Left forelimb (tissue), 1 donor: ENCODE results near the gene RIPK1.
A peak's percentile ranks its signal among the peaks of the same experiment; 100 is the strongest.
"Not testable (repeated sequence)": the region's sequence is repeated elsewhere in the genome, so short reads cannot be mapped to it uniquely, and the experiment has no call there.

ENCODE experiments used
- DNase-seq: peaks from one replicate; pipeline ENCODE4 v3.0.0-alpha.2; 2018; ENCODE audit warnings: low spot score

RIPK1 gene

DNA sequence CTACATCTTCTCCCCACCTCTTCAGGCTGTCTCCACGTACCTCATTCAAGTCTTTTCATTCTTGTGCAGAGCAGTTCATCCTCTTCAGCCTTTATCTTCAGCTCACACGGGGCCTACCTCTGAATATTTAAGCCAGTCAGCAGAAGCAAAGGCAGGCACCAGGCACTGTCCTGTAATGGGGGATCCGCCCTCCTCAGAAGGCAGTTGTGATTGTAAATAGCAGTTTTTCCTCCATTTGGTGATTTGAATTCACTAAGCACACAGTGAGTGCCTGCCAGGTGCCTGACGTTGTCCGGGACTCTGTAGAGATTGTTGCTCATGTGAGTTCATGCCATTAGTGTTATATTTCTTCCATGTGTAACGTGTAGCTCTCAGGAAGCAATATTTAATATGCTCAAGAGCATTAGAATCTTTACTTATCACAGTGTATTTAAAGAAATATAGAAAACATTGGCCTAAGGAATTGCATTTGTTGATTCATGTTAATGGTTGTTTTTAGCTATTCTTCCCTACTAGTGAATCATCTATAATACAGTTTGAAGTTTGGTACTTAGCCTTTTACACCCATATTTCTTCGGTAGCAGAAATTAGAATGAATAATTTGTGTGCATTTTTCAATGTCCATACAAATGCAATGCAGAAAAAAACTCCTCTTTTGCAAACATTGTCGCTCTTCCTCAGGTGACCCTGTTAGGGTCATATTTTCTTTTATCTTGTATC lies 68.2 kb downstream of the RIPK1 start:
- DNase-seq: no peak

DNA sequence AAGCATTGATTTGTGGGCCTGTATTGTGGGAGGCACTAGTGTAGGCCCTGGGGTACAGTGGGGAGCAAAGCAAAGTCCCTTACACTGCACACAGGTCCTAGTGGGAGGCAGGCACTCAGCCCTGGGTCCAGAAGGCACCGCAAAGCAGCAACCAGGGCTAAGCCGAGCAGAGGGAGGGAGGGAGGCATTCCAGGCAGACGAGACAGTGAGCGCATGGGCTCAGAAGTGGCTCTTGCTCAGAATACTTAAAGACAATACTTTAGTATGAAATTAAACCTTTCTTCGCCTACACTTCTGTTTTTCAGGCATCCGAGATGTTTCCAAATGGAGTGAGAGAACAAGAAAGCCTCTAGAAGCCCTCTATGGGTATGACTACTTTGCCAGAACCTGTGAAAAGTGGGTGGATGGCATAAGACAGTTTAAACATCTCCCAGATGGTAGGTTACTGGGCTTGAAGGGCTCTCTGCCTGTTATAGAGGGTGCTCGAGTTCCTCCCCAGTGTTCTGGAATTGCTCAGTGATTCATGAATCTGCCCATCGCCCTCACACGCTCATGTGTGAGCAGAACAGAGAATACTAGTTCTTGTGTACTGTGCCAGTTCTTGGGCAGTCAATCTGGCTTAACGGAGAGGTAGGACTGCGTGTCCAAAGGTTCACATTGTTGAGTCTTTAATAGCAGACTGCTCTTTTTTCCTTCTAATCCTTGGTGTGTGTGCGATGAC lies 68.9 kb downstream of the RIPK1 start:
- no peak for DNase-seq

DNA sequence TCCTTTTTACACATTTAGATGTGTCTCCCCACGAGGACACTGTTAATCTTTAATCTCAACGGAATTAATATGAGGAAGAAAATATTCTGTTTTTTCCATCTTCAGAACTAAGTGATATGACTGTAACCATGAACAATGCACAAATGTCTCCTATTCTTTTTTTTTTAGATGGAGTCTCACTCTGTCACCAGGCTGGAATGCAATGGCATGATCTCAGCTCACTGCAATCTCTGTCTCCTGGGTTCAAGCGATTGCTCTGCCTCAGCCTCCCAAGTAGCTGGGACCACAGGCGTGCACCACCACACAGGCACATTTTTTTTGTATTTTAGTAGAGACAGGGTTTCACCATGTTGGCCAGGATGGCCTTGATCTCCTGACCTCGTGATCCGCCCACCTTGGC lies 69.6 kb downstream of the RIPK1 start:
- DNase-seq: not testable (repeated sequence)

DNA sequence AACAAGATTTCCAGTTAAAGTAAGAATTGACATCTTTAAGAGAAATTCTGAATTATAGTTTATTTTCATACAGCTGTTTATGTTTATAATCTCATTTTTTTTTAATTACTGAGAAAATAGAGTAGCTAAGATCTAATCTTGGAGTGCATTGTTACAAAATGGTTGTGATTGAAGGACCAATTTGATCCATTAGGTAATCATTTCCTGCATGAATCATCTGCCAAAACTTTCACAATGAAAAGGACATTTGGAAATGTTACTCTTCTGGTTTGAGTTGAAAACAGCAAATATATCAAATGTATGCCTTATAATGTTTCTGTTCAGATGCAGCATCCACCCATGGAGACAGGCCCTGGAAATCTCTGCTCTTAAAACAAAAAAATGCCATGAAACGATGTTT lies 70.0 kb downstream of the RIPK1 start:
- no peak for DNase-seq

DNA sequence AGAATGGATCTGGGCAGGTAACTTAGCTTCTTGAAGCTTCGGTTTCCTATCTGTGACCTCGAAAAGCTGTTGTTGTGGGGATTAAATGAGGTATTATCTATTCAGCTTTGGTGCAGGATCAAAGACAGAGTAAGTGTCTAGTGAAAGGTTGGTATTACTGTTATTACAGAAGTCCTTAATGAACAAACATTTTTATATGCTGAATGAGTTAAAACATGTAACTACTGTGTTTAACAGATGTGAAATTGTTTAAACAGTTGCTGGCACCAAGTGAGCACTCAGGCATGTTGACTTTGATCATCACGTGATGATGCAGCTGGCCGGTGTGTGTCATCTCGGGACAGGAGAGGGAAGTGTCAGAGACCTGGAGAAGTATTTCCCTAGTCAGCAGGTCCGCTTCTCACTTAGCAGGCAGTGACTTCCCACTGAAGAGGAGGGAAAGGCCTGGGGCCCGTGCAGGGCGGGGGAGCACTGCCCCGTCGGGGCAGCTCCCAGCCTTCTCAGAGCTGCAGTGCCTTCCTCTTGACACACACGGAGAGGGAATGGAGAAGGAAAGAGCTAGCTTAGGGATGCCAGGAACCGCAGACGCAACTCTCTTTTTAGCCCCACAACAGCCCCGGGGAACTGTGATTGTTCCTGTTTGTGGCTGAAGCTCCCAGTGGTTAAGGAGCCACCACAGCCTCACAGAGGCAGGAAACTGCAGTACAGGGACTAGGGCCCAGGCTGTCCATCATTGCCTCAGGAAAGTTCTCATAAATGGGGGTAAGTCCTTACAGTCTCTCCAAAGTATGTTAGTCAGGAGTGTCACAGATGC lies 71.0 kb downstream of the RIPK1 start:
- DNase-seq: no peak

DNA sequence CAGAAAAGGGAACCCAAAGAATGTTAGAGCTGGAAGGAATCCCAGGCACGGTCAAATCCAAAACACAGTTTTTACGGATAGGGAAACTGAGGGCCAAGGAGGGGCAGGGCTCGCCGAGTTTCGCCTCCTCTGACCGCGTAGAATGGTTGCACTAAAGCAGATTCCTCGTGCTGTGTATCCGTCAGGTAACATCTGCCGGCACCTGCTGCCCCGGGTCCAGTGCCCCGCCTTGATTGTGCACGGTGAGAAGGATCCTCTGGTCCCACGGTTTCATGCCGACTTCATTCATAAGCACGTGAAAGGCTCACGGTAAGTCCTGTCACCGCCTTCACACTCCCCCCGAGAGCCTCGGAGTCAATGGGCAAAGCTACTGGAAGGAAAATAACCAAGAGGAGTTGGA lies 71.9 kb downstream of the RIPK1 start:
- DNase-seq: no peak

DNA sequence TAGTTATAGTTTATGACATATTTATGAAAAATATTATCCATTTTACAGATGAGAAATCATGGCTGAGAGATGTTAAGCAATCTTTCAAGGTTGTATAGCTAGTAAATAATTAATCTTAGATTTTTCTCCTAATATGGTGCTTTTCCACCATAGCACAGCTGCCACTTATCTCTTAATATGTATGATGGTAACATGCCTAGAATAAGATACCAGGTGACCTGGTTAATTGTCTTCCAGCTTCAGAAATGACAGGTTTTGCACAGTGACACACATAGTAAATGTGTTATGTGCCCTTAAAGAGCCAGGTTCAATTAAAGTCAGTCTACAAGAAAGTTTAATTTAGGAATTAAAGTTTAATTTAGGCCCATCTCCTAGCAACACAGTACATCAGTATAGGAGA lies 74.2 kb downstream of the RIPK1 start:
- no peak for DNase-seq

DNA sequence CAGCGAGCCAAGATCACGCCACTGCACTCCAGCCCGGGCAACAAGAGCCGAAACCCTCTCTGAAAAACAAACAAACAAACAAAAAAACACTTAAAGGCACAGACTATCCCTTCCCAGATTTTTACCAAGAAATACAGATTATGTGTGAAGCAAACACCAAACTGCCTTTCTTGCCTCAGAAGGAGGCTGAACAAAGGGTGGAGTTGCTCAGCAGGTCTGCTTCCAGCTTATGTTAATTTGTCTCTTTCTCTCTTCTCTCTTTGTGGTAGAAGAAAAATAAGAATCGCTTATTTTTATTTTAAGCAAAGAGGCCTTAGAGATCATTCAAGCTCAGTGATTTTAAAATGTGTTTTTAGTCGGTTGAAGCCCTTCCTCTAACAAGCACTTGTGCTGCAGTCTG lies 74.9 kb downstream of the RIPK1 start:
- no peak for DNase-seq

DNA sequence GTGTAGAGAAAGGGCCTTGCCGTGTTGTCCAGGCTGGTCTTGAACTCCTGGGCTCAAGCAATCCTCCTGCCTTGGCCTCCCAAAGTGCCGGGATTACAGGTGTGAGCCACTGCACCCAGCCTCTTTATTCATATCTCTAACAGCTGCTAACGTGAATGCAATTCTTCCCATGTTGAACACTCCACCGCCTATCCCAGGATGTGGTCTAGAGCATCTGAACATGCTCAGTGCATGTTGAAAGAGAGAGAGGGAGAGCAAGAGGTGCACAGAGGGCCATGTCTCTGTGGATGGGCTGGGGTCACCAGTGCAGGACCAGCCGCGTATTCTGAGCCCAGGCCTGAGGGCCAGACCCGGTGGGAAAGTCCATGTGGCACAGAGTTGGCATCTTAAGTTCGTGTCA lies 76.3 kb downstream of the RIPK1 start:
- no peak for DNase-seq

DNA sequence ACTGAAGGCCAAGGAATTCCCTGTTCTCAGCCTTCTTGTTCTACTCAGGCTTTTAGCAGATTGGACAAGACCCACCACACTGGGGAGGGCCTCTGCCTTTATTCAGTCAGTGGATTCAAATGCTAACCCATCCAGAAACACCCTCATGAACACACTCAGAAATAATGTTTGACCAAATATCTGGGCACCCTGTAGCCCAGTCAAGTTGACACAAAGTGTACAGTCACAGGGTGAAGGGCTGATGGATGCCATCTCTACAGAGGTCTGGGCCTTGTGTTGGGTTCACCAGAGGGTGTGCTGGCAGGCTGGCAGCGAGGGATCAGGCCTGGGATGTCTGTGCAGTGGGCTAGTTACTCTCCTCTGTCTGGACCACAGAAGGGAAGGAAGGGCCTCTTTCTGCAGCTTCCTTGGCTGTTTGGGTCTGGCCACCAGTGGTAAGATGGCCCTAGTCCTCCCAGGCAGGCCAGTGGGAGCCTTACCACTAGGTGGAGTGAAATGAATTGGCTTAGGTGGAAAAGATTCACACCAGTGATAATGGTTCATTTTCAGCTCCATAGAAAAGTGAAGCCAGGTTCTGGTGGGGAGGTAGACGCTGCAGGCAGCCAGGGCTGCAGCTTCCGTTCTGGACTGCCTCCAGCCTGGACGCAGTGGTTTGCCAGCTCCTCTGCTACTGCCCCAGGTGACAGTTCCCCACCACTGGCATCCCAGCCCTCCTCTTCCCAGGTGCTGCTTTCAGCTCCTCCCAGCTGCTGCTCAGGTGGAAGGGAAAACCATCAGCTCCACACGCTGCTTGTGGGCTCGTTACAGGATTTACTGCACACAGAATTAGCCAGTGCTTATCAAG lies 79.8 kb downstream of the RIPK1 start:
- no peak for DNase-seq

DNA sequence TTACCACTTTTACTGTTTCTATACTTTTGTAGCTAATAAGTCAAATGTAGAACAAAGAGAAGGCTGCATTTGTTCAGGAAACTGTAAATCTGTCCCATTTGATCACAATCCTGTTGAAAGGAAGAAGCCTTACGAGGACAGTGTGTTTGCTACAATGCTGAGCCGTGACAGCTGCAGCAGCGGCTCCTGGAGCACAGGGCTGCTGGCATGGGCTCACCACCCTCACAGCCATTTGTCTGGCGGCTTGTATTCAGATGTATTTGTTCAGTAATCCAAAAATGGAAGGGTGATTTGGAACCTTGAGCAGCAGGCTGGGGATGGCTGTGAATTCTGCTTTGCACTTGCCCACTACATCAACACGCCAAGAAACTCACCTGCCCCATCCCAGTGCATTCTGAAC lies 83.4 kb downstream of the RIPK1 start:
- no peak for DNase-seq

DNA sequence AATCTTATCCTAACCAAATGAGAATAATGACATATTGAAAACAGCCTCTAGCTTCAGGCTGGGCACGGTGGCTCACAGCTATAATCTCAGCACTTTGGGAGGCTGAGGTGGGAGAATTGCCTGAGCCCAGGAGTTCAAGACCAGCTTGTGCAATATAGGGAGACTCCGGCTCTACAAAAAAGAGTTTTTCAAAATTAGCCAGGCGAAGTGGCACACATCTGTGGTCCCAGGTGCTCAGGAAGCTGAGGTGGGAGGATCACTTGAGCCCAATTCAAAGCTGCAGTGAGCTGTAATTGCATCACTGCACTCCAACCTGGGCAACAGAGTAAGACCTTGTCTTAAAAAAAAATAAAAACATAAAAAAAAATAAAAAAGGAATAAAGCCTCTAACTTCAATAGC lies 84.4 kb downstream of the RIPK1 start:
- no peak for DNase-seq

DNA sequence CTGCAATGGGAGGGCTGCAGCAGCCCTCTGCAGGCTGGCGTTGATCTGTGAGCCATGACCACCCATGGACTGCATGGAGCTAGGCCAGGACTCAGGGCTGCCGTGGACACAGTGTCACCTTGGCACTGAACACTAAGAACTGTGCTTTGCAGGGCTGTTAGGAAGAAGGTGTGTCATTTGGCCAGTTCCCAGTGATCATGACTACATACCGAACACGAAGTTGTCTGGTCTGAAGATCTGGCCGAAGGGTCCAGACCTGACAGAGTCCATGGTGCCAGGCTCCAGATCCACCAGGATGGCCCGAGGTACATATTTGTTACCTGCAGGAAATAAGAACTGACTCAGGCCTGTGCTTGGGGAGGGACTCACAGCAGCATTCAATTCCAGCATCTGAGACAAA lies 87.1 kb downstream of the RIPK1 start:
- DNase-seq: not testable (repeated sequence)

DNA sequence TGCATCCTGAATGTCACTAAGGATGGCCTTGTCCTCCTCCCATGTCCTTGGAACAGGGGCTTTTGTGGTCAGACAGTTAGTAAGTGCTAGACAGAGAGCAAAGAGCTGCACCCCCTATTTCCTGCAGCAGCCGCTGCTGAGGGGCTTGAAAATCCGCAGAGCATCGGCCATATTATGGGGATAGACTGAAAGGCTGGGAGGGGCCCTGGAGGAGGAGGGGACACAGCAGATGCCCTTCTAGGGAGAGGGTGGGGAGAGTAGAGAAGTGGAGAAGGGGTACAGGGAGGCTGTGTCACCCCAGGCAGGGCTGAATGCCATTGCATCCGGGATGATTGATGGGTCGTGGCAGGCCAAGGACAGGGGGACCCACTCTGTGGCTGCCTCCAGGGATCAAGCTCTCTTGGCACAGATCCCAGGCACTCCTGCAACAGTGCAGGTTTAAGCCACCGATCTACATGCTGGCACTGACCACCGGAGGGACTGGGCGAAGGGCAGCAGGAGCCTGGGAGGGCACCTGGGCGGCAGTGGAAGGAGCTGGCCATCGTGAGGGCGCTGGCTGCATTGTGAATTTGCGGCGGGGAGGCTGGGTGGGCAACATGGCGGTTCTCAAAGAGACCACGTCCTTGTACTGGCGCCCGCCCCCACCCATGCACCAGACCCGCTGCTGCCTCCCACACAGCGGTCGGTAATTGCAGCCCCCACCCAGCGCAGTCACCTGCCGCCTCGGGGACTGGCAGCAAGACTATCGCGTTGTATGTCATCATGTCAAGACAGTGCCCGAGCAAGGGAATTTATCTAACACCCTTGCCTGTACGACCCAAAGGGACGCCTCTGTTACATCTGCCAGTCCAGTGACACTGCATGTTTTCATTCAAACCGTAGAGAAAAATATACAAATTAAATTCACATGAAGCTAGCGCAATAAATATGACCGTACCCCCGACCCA lies 88.2 kb downstream of the RIPK1 start:
- not testable (repeated sequence) for DNase-seq

DNA sequence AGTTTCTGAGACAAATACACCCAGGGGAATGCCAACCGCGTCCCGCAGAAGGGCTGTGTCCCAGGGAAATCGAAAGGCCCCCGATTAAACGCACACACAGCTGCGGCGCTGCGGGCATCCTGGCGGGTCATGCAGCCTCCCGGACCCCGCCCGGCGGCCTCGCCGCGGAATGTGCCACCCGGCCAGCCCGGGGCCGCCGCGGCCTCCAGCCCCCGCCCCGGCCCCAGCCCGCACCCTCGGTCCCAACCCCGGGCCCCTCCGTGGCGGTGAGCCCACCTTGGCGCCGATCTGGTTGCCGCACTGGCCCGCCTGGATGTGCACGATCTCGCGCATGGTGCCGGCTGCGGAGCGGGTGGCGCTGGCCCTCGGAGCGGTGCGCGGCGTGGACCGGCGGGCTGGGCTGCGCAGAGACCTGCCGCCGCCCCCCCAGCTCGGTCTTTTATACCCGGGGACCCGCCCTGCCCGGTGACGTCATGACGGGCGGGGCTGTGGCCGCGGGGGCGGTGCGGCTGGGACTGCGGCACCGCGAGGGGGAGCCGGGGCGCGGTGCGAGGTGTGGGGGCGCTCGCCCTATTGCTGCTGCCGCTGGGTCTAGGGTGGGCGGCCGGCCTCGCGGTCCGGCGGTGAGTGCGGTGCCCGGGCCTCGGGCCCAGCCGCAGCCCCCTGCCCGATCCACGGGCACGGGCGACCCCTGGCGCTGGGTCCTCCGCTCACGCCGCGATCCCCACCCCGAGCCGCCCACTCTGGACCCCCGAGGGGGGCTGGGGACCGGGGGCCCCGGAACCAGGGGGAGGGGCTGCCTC lies 89.0 kb downstream of the RIPK1 start, which contains the start of gene TUBB2A:
Gene TUBB2A, minus strand, starts transcription at position 414 of the 803 bp plus-strand sequence. Its CDS starts 81 bp downstream, at position 333.
- DNase-seq: peak; percentile 92

DNA sequence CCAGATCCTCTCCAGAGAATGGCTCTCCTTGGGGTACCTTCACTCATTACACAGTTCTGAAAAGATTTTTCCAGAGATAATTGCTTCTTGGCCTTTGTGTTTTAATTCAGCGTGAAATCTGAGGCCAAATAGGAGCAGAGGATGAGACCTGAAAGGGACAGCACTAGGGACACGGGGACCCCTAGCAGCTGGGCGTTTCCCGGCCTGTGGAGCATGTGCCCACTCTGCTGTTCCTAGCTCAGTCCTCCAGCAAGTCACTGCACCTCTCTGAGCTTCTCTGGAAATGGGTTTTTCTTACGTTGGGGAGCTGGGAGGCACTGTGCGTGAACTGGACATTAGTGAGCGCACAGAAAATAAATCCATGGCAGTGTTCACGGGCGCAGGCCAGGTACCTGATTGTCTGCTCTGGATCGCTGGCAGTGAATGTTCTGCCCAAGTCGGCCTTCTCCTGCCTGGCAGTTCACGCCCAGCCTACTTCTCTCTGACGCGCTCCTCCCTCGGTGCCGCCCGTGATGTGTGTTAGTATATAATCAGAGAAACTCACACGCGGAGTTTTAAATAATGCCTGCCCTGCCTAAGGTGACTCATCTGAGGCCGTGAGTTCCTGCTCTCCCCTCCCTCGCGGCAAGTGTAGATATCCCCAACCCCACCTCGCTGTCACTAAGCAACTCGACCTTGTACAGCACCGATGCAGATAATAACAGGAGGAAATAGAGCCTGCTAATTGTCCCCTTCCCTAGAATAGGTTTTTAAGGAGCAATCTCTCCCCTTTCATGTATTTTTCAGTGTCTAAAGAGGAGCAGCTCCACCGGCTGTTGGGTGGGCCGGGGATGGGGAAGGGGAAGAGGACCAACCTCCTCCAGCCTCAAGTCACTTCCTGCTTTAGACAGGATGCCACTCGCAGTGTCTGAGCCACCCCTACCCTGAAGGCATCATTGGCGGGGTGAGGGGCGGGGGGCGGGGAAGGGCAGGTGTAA lies 91.8 kb downstream of the RIPK1 start:
- no peak for DNase-seq

DNA sequence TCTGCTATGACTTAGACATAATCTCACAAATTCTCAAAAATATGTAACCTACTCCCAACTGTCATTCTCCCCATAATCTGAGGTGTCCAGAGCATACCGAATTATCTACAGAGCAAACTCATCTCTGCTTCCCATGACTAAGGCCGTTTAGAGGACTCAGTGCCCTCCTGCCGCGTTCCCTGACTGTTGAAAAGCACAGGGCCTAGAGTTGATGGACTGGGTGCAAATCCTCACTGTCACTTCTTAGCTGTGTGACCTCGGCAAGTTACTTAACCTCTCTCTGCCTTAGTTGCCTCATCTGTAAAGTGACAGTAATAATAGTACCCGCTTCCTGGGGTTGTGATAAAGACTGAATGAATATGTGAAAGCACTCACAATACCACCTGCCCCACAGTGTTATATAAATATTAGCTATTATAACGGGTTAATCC lies 93.8 kb downstream of the RIPK1 start:
- no peak for DNase-seq

DNA sequence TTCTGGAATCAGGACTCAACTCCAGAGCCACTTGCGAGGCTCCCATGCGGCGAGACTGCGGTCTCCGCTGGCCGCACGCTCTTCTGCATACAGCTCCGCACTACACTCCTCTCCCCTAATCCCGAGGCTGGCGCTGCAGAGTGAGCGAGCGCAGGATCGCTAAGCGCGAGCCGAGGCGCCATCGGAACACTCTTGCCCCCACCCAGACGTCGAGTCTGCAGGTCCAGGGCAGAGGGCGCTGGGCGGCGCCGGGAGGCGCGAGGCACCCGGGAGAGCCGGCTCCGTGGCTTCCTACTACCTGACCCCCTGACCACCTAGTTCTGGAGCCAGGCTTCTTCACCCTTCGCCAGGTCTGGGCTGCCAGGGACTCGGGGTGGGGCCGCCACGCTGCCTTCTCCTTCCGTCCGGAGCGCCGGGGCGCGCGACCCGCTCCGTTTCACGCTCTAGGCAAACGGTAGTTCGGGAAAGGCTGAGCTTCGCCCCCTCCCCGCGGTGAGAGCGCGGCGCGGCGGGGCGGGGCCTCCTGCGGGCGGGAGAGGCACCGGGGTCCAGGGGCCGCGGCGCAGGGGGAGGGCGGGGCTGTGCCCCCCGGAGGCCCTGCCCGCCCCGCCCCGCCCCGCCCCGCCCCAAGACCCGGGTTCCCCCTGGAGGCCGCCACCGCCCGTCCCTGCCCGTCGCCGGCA lies 94.4 kb downstream of the RIPK1 start:
- peak; percentile 83 for DNase-seq
